HL-60/S4 (cell line): ENCODE results near the gene BTNL3.
"Not testable (repeated sequence)": the region's sequence is repeated elsewhere in the genome, so short reads cannot be mapped to it uniquely, and the experiment has no call there.

Experiments used
- in situ Hi-C: fragments of 300-500 bp; cut with MboI; formaldehyde crosslinking; loops from 2 replicates; pipeline ENCODE4 v1.14.3; 2022; ENCODE audit warnings: low sequenced_read_pairs

The BTNL3 gene

DNA sequence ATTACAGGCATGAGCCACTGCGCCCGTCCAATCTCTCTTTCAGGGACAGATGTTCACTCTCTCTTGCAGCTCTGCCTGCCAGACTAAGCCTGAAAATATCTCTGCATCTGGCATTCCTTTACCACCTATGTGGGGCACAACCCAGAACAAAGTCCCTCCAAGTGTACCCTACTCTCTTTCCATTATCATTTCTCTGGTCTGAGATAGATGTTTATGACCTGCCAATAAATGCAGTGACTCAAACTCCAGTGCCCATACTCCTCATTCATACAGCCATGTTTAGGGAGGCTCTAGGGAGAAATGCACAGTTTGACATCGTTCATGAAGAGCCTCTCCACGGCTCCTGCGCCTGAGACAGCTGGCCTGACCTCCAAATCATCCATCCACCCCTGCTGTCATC is at the start of gene BTNL3:
TSS of gene BTNL3 (plus strand) at position 255 of the 400 bp plus-strand sequence. CDS start 183 bp downstream, outside the sequence.
- in situ Hi-C loops: no loop called here

DNA sequence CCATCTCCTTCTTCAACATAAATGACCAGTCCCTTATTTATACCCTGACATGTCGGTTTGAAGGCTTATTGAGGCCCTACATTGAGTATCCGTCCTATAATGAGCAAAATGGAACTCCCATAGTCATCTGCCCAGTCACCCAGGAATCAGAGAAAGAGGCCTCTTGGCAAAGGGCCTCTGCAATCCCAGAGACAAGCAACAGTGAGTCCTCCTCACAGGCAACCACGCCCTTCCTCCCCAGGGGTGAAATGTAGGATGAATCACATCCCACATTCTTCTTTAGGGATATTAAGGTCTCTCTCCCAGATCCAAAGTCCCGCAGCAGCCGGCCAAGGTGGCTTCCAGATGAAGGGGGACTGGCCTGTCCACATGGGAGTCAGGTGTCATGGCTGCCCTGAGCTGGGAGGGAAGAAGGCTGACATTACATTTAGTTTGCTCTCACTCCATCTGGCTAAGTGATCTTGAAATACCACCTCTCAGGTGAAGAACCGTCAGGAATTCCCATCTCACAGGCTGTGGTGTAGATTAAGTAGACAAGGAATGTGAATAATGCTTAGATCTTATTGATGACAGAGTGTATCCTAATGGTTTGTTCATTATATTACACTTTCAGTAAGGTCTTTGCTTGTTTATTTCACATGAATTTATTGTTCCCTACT is 38.2 kb upstream of the BTNL3 start:
- in situ Hi-C loops: no loop called here

- in situ Hi-C loops: no loop called here
Measured at GRCh38 chr5:180959661-180960060, 29.0 kb upstream of the BTNL3 start.

DNA sequence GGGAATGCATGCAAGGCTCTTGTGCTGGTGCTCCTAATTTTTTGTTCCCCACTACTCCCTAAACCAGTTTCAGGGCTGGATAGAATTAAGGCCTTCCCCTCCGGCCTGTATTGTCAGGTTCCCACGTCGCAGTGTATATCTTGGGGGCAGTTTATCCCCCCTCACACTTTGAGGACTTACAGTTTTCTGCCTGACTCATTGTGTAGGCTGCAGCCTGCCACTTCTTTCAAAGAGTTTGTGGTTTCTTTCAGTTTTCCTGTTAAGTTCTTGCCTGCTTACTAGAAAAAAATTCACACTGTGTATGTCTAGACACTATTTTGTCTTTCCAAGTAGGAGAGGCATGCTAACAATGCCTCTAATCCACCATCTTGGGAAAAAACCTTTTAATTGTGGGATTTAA is 28.4 kb upstream of the BTNL3 start:
- in situ Hi-C loops: no loop called here

GRCh38 chr5:180969406-180969805 is 19.2 kb upstream of the BTNL3 start:
- in situ Hi-C loops: no loop called here

GRCh38 chr5:180970336-180970735 is 18.3 kb upstream of the BTNL3 start:
- in situ Hi-C loops: no loop called here

DNA sequence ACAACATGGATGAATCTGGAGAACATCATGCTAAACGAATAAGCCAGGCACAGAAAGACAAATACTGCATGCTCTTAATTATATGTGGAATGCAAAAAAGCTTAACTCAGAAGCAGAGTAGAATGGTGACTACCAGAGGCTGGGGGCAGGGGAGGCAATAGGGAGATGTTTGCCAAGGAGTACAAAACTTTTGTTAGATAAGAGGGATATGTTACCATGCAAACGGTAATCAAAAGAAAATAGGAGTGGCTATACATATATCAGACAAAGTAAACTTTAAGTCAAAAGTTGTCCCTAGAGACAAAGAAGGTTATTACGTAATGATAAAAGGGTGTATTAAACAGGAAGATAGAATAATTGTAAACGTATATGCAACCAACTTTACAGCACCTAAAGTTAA is 17.8 kb upstream of the BTNL3 start:
- in situ Hi-C loops: no loop called here

GRCh38 chr5:180974612-180975315 is 13.9 kb upstream of the BTNL3 start:
- in situ Hi-C loops: no loop called here

DNA sequence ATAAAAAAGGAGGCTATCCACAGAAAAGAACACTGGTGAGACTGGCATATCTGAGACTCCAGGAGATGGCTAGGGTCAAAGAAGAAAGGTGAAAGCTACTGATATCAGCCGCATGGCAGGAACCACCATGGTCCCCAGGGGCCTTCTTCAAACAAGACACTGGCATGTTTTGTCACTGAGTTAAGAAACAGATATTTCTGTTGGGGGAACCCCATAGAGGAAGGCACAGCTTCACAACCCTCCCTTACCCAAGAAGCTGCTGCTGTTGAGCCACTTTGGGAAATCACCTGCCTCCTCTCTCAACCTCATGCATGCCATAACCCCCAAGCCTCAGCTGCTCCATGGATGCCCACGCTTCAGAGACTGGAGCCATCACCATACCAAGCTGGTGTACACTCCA is 13.3 kb upstream of the BTNL3 start:
- in situ Hi-C loops: no loop called here

- in situ Hi-C loops: no loop called here
Measured at GRCh38 chr5:180976518-180976917, 12.1 kb upstream of the BTNL3 start.

DNA sequence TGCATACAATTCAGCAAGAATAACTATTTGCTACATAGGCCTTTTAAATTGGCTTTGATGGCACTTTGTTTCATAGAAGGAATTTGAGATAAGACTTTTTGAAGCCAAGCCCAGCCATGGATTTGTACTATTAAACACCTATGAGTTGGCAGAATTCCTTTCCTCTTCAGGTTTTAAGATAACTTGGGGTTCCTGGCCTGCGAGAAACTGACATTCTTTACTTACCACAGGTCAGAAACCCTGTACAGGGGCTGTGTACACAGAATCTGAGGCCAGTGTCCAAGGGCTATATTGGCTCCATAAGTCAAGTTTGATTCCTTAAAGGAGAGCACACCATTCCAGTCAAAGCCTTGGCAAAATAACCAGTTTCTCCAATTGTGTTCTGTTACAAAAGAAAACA is 10.8 kb upstream of the BTNL3 start:
- in situ Hi-C loops: no loop called here

- in situ Hi-C loops: no loop called here
Measured at GRCh38 chr5:180982008-180982741, 6.5 kb upstream of the BTNL3 start.

GRCh38 chr5:180988016-180988415 is 630 bp upstream of the BTNL3 start:
- in situ Hi-C loops: no loop called here

GRCh38 chr5:180990086-180990881 is 1.6 kb downstream of the BTNL3 start:
- in situ Hi-C loops: no loop called here

- in situ Hi-C loops: no loop called here
Measured at GRCh38 chr5:180990882-180991242, 2.2 kb downstream of the BTNL3 start.

DNA sequence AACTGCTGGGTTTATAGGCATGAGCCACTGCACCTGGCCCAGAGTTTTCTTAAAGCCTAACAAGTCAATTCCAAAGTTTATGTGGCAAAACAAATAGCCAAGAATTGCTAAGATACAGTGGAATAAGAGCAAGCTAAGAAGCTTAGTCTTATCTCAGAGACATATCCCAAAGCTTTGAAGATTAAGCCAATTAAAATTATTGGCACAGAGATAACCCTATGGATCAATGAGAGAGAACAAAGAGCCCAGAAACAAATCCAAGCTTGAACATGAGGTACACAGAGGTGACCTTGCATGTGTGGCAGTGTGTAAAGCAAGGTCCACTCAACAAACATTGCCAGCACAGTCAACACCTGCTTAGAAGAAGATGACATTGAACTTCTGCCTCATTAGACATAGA is 13.3 kb downstream of the BTNL3 start:
- in situ Hi-C loops: no loop called here

GRCh38 chr5:181005791-181006190 is 17.1 kb downstream of the BTNL3 start:
- in situ Hi-C loops: no loop called here

- in situ Hi-C loops: no loop called here
Measured at GRCh38 chr5:181008136-181008535, 19.5 kb downstream of the BTNL3 start.

- in situ Hi-C loops: not testable (repeated sequence)
Measured at GRCh38 chr5:181010018-181010417, 21.4 kb downstream of the BTNL3 start.

GRCh38 chr5:181014654-181015053 is 26.0 kb downstream of the BTNL3 start:
- in situ Hi-C loops: not testable (repeated sequence)

DNA sequence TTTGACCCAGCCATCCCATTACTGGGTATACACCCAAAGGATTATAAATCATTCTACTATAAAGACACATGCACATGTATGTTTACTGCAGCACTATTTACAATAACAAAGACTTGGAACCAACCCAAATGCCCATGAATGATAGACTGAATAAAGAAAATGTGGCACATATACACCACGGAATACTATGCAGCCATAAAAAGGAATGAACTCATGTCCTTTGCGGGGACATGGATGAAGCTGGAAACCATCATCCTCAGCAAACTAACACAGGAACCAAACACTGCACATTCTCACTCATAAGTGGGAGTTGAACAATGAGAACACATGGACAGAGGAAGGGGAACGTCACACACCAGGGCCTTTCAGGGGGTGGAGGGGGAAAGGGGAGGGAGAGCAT is 28.8 kb downstream of the BTNL3 start:
- in situ Hi-C loops: not testable (repeated sequence)
